Liver (tissue), 9 donors: ENCODE measurements around the gene CES2. TPM values are rescaled to one million over a fixed set of nuclear protein-coding genes. Genes with fewer than 3 reads are reported as not detected.

ENCODE experiments used
- DNase-seq: peaks from one replicate; pipeline ENCODE4 v3.0.0-alpha.2; 2017; ENCODE audit warnings: low spot score
- H3K27ac ChIP-seq, 2 donors: one replicate each; pipeline ENCODE4 v1.7.0; 2013; ENCODE audit warnings: inconsistent platforms in 2 of 2, low read length in 2 of 2, control low read depth in 1 of 2, low read depth in 1 of 2, mild to moderate bottlenecking in 1 of 2
- H3K27me3 ChIP-seq, 4 donors: one replicate each; pipeline versions ENCODE4 v1.6.1 to v1.7.0; 2013; ENCODE audit warnings: low read length in 3 of 4, inconsistent platforms in 1 of 4, mild to moderate bottlenecking in 1 of 4, moderate library complexity in 1 of 4; ENCODE audit not compliant: control insufficient read depth in 4 of 4, insufficient read depth in 4 of 4
- H3K36me3 ChIP-seq, 4 donors: one replicate each; pipeline versions ENCODE4 v1.6.1 to v1.7.0; 2013; ENCODE audit warnings: low read length in 3 of 4, mild to moderate bottlenecking in 3 of 4, low read depth in 1 of 4, moderate library complexity in 1 of 4; ENCODE audit not compliant: control insufficient read depth in 4 of 4, insufficient read depth in 3 of 4
- H3K4me1 ChIP-seq, 4 donors: one replicate each; pipeline versions ENCODE4 v1.6.1 to v1.7.0; 2013; ENCODE audit warnings: low read length in 3 of 4, mild to moderate bottlenecking in 3 of 4, moderate library complexity in 1 of 4; ENCODE audit not compliant: control insufficient read depth in 4 of 4, insufficient read depth in 4 of 4
- H3K4me3 ChIP-seq, 3 donors: one replicate each; pipeline versions ENCODE4 v1.6.1 to v1.7.0; 2013; ENCODE audit warnings: low read length in 3 of 3, control low read depth in 1 of 3, low read depth in 1 of 3, mild to moderate bottlenecking in 1 of 3
- H3K9ac ChIP-seq, 2 donors: one replicate each; pipeline ENCODE4 v1.7.0; 2013; ENCODE audit warnings: low read length in 2 of 2, mild to moderate bottlenecking in 2 of 2, moderate library complexity in 2 of 2, control low read depth in 1 of 2, low read depth in 1 of 2
- H3K9me3 ChIP-seq, 4 donors: one replicate each; pipeline versions ENCODE4 v1.6.1 to v1.7.0; 2013; ENCODE audit warnings: low read length in 3 of 4; ENCODE audit not compliant: control insufficient read depth in 4 of 4
- CTCF ChIP-seq: fragments of 150-350 bp; IDR thresholded peaks from 2 replicates; pipeline ENCODE4 v1.5.1; 2017; ENCODE audit warnings: improper control_type of control experiment, low read depth, low read length; ENCODE audit not compliant: missing input control
- FOXA1 ChIP-seq: IDR thresholded peaks from 2 replicates; pipeline ENCODE4 v1.6.1; 2016; ENCODE audit warnings: antibody characterized with exemption
- FOXA2 ChIP-seq: IDR thresholded peaks from 2 replicates; pipeline ENCODE4 v1.6.1; 2016; ENCODE audit warnings: antibody characterized with exemption
- GABPA ChIP-seq, 2 donors: IDR thresholded peaks in 1 of 2; conservative IDR thresholded peaks in 1 of 2; 2 replicates each; pipeline ENCODE4 v1.6.1; 2016; ENCODE audit warnings: antibody characterized with exemption in 2 of 2, mild to moderate bottlenecking in 1 of 2, moderate library complexity in 1 of 2
- HNF4A ChIP-seq, 2 donors: conservative IDR thresholded peaks; 2 replicates each; pipeline ENCODE4 v1.6.1; 2016; ENCODE audit warnings: antibody characterized with exemption in 2 of 2, mild to moderate bottlenecking in 2 of 2
- HNF4G ChIP-seq: IDR thresholded peaks from 2 replicates; pipeline ENCODE4 v1.6.1; 2016; ENCODE audit warnings: antibody characterized with exemption
- NR2F2 ChIP-seq: IDR thresholded peaks from 2 replicates; pipeline ENCODE4 v1.6.1; 2016; ENCODE audit warnings: antibody characterized with exemption
- RAD21 ChIP-seq, 2 donors: IDR thresholded peaks; 2 replicates each; pipeline ENCODE4 v1.6.1; 2016; ENCODE audit warnings: antibody characterized with exemption in 2 of 2, mild to moderate bottlenecking in 2 of 2
- REST ChIP-seq: IDR thresholded peaks from 2 replicates; pipeline ENCODE4 v1.6.1; 2016; ENCODE audit warnings: antibody characterized with exemption, mild to moderate bottlenecking
- YY1 ChIP-seq: IDR thresholded peaks from 2 replicates; pipeline ENCODE4 v1.6.1; 2016; ENCODE audit warnings: antibody characterized with exemption, mild to moderate bottlenecking
- ZBTB33 ChIP-seq: IDR thresholded peaks from 2 replicates; pipeline ENCODE4 v1.6.1; 2016; ENCODE audit warnings: antibody characterized with exemption
- WGBS: extraction: QIAGEN DNeasy Blood & Tissue Kit; methylation state at CpG from one replicate; pipeline ENCODE4 v1.1.7; 2013; 5-methylcytosine and 5-hydroxymethylcytosine counted together
- polyA plus RNA-seq, 2 donors: library from polyadenylated mRNA; stranded (reverse) in 1 of 2; unstranded in 1 of 2; fragments of 200-250 nt in 1 of 2; fragments of >200 nt in 1 of 2; fragmentation: Nextera tagmentation in 1 of 2; extraction: Ambion mirVana in 1 of 2; gene quantifications; one replicate each; pipeline versions ENCODE4 v1.2.1 to v1.2.3, GENCODE V29; 2013 to 2015
- total RNA-seq, 2 donors: library from RNA; depleted of rRNA; stranded (reverse); fragments of >200 nt; gene quantifications; one replicate each; pipeline ENCODE4 v1.2.3, GENCODE V29; 2014
- TF ChIP-seq, protein P1 (sequence below): IDR thresholded peaks from 2 replicates; pipeline ENCODE4 v1.6.1; 2016; ENCODE audit warnings: antibody characterized with exemption
- TF ChIP-seq, protein P2 (sequence below): IDR thresholded peaks from 2 replicates; pipeline ENCODE4 v1.6.1; 2016; ENCODE audit warnings: antibody characterized with exemption
- donor health status: healthy.
- donor health status: healthy.
- donor health status: healthy.
- donor health status: healthy.
- donor health status: healthy.

The CES2 gene
- total and polyA plus RNA-seq, 4 donors: 21.2 to 200 (median 182) TPM

- no peaks in the 10 kb centered on the region for H3K36me3 ChIP-seq
- H3K4me3 ChIP-seq: no peak overlapping the region
- H3K27ac ChIP-seq: no peak overlapping the region
- TF ChIP-seq FOXA2 (no peak), HNF4A (conservative IDR thresholded peaks at IDR 0.05) (no peak), ZBTB33 (no peak), YY1 (no peak), HNF4G (no peak), GABPA (IDR thresholded peaks at IDR 0.05 in 1 of 2, conservative IDR thresholded peaks at IDR 0.05 in 1 of 2) (no peak)
- no peak for DNase-seq
- no peaks in the 10 kb centered on the region for H3K27me3 ChIP-seq
- H3K9ac ChIP-seq: no peak overlapping the region
- 88% methylated on average over 3 of the region's 3 CpGs for WGBS
- H3K9me3 ChIP-seq: no peaks in the 10 kb centered on the region
- H3K4me1 ChIP-seq: no peaks in the 10 kb centered on the region
Measured at GRCh38 chr16:66908116-66908515, 27.2 kb upstream of the CES2 start.

GRCh38 chr16:66908762-66909559, 26.4 kb upstream of the CES2 start:
- 94% methylated on average over 14 of the region's 14 CpGs for WGBS
- no peak for DNase-seq
- H3K36me3 ChIP-seq: no peaks in the 10 kb centered on the region
- no peak overlapping the region for H3K9ac ChIP-seq
- no peak for TF ChIP-seq CTCF
- TF ChIP-seq HNF4A (conservative IDR thresholded peaks at IDR 0.05): no peak
- no peaks in the 10 kb centered on the region for H3K9me3 ChIP-seq
- no peaks in the 10 kb centered on the region for H3K27me3 ChIP-seq
- H3K4me3 ChIP-seq: no peak overlapping the region
- H3K27ac ChIP-seq: no peak overlapping the region
- H3K4me1 ChIP-seq: no peaks in the 10 kb centered on the region

GRCh38 chr16:66910175-66910940, 25.0 kb upstream of the CES2 start:
- H3K27ac ChIP-seq: no peak overlapping the region
- TF ChIP-seq, protein P1, sequence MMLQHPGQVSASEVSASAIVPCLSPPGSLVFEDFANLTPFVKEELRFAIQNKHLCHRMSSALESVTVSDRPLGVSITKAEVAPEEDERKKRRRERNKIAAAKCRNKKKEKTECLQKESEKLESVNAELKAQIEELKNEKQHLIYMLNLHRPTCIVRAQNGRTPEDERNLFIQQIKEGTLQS: no peak
- no peak for TF ChIP-seq GABPA (IDR thresholded peaks at IDR 0.05 in 1 of 2, conservative IDR thresholded peaks at IDR 0.05 in 1 of 2)
- no peak for TF ChIP-seq FOXA1
- no peak for TF ChIP-seq NR2F2
- TF ChIP-seq YY1: no peak
- TF ChIP-seq, protein P2, sequence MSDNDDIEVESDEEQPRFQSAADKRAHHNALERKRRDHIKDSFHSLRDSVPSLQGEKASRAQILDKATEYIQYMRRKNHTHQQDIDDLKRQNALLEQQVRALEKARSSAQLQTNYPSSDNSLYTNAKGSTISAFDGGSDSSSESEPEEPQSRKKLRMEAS: no peak
- TF ChIP-seq HNF4G: no peak
- no peak for TF ChIP-seq ZBTB33
- TF ChIP-seq REST: no peak
- TF ChIP-seq RAD21 (IDR thresholded peaks at IDR 0.05): no peak

More at GRCh38 chr16:66910175-66910940, 25.0 kb upstream of the CES2 start:
- Histone ChIP-seq H3K36me3 (no peaks in the 10 kb centered on the region), H3K27me3 (no peaks in the 10 kb centered on the region), H3K4me1 (no peaks in the 10 kb centered on the region), H3K9me3 (no peaks in the 10 kb centered on the region), H3K9ac (no peak overlapping the region), H3K4me3 (no peak overlapping the region)
- WGBS: 84% methylated on average over 14 of the region's 14 CpGs
- DNase-seq: no peak
